ENCODE measurements around the gene SCN5A. TPM values are rescaled to one million over a fixed set of nuclear protein-coding genes. Genes with fewer than 3 reads are reported as not detected.

The SCN5A gene
- total RNA-seq, 1 experiment from 2014 or later: 0.10 TPM

DNA sequence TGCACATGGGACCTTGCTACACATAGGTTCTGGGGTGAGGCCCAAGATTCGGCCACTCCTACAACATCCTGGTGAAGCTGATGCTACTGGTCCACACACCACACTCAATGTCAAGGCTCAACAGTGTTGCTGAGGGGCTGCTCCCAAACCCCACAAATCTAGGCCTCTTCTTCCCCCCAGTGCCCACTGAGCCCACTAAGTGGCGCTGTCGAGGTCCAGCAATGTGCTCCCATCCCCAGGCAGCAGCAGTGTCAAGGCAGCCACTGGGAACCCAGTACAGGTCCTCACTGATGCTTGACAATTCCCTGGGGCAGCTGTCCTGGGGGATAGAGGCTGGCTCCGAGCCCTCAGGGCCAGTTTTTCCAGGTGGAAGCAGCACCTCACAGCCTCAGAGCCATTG is 21.5 kb downstream of the SCN5A start:
- no peak for DNase-seq (ENCODE audit: extremely low read depth, low read depth)

DNA sequence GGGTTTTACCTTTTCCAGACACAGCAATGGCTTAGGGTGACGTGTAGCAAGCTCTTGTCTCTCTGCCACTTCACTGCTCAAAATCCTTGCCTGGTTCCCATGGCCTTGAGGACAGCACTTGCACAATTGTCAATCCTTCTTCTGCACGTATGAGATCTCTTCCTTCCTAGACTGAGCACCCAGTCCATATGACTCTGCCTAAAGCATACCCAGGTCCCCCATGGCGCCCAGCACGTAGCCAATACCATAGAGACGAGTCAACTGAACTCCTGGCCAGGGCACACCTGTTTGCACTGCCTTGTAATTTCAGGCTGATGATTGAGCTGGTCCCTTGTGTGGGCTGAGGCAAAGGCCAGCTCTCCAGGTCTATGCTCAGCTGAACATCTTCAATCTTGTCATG is 23.3 kb downstream of the SCN5A start:
- DNase-seq (ENCODE audit: extremely low read depth, low read depth): no peak

- no peak for DNase-seq (ENCODE audit: extremely low read depth, low read depth)
These were observed 25.9 kb downstream of the SCN5A start for GRCh38 chr3:38623539-38623938.

DNA sequence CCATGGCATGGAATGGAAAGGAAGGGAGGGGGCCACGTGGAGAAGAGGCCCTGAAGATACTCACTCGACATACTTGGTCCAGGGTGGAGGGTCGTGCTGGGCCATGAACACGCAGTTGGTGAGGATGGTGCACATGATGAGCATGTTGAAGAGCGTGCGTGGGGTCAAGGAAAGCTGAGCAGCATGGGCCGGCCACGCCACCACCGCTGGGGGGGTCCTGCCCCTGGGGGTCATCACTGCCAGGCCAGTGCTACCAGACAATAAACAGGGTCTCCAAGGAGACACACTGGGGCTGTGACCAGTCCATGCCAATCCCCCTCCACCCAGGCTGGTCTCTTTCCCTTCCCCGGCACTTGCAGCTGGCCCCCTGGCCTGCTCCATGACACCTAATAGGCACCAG is 27.2 kb downstream of the SCN5A start:
- no peak for DNase-seq (ENCODE audit: extremely low read depth, low read depth)

DNA sequence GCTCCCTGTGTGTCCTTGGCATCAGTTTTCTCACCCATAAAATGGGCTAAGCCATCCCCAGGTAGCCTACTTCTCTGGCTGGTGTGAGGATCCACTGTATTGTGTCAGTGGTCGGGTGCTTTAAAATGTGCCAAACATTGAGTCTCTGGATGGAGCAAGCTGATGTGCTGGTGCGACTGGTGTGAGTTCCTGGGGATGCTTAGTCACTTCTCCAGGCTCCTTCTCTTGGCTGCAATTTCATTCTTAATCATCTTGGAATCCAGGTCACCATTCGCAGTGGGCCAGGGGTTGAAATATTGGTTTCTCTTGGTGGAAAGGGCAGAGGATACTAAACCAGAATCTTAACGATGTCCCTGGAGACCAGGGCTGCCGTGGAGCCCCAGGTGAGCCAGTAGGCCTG is 29.3 kb downstream of the SCN5A start:
- DNase-seq (ENCODE audit: extremely low read depth, low read depth): no peak

GRCh38 chr3:38618343-38618742 is 31.1 kb downstream of the SCN5A start:
- DNase-seq (ENCODE audit: extremely low read depth, low read depth): no peak

DNA sequence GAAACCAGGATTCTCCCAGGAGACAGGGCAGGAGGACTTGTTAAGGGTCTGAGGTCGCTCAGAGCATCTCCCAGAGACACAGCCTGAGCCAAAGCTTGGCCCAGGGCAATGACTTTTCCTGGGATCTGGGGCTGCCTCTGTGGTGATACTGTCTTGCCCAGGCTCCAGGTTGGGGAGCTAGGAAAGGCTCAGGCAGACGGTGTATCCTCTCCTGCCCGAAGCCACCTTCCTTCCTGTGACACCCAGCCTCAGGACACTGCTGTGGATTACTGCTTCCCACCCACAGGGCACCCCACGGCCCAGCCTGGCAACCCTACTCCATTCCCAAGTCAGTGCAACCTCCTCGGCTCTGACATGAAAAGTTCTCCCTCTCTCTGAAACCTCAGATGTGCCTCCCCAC is 31.9 kb downstream of the SCN5A start:
- DNase-seq (ENCODE audit: extremely low read depth, low read depth): no peak

DNA sequence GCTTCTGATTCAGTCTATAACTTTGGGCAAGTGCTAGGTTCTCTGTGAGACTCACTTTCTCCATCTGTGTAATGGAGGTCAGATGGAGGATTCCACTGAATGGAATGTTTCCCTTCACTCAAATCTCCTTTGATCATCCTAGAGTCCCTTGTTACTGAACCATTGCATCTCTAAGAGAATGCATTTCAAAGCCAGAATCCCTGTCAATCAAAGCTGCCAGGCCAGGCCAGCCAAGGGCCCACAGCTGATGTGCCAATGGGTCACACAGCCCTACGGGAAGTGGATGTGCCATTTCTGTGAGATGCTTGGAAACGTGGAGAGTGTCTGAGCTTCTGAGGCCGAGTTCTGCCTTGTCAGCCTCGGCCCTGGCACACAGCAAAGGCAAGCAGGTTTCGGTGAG is 32.4 kb downstream of the SCN5A start:
- no peak for DNase-seq (ENCODE audit: extremely low read depth, low read depth)

DNA sequence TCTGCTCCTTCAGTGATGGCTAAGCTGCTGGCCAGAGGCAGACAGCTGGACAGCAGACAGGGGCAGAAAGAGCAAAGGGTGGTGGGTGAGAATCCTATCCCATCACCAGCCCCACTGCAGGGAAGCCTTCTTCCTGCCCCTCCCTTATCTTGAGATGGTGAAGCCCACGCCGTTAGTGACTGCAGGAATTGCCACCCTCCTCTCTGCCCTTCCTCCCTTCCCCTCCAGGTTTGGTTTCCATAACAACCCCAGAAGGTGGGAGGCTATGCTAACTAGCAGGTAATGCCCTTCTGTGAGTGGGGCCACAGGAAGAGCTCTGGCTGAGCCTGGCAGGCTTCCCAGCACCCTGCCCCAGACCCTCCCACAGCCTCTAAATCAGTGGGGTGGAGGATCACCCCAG is 32.8 kb downstream of the SCN5A start:
- DNase-seq (ENCODE audit: extremely low read depth, low read depth): no peak

DNA sequence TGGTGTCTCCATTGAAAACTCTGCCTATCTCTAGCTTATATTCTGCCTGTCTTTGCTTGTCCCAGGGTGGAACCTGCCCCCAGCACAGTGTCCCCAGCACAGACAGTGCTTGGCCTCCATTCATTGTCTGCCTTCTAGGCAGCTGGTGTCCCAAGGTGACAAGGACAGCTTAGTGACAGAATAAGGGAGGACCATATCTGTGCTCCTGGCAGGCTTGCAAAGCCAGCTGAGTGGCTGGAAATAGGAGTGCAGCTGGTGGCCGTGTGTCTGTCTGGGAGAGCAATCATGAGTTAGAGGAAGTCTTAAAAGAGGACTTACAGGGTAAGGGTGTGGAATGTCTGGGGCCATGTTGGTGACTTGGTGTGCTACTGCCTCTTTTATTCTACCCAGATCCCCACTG is 33.4 kb downstream of the SCN5A start:
- DNase-seq (ENCODE audit: extremely low read depth, low read depth): no peak

DNA sequence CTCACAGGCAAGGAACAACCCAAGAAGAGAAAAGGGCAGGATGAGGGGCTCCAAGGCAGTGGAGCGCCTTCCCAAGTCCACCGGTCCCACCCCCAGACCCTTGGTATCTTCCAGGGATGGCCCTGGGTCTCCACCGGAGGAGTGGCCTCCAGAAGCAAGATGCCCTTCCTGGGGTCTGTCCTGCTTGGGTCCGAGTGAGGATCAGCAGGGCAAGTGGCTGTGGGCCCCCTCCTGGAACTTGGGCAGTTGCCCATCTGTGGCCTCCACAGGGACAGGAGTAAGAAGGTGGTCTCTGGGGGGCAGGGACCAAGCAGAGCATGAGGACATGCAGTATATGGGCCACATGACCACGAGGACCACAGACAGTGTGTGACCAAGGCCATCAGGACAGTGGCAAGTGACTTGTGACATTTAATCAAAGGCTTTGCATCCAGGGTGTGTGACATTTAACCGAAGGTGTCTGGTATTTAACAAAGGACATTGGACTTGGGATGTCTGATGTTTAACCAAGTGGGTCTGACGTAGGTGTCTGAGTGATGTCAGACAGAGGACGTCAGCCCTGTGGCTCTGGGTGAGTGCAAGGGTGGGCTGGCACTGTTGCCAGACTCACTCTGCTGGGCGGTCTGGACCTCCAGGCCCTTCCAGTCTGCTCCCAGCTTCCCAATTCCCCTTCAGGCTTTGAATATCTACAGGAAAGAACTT is 34.7 kb downstream of the SCN5A start:
- DNase-seq (ENCODE audit: extremely low read depth, low read depth): no peak

DNA sequence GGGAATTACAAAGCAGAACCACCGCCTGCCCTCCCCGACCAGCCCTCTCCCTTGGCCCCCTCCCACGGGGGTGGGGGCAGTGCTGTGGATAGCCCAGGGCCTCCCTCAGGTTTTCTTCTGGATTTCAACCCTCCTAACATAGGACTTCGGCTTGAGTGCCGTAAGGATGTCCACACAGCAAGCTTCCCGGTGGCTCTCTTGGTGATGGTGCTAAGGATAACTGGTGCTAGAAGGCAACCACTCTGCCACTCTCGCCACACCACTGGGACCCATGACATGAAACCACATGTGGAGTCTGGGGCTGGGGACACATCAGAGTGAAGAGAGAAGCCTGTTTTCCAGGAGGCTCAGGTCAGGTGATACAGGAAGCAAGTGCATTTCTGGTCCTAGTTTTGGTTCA is 35.4 kb downstream of the SCN5A start:
- no peak for DNase-seq (ENCODE audit: extremely low read depth, low read depth)

- DNase-seq (ENCODE audit: extremely low read depth, low read depth): no peak
These were observed 36.1 kb downstream of the SCN5A start for GRCh38 chr3:38613426-38613825.

DNA sequence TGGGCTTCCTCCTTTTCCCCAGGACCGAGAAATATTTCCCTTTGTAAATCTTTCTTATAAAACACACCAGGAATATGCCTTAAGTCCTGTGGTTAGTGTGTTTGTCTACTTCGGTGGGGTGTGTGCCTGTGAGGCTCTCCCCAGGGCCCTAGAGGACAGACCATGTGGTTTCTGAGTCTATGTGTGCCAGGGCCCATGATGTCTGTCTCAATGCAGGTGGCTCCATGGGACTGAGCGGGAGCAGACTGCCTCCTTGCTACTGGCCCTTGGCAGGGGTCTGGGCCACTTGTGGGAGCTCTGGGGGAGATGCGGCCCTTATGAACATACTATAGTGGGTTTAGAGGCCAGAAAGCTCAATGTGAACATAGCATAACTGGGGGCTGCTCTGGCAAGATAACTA is 37.6 kb downstream of the SCN5A start:
- no peak for DNase-seq (ENCODE audit: extremely low read depth, low read depth)

GRCh38 chr3:38610934-38611333 is 38.6 kb downstream of the SCN5A start:
- no peak for DNase-seq (ENCODE audit: extremely low read depth, low read depth)

- DNase-seq (ENCODE audit: extremely low read depth, low read depth): no peak
These were observed 39.1 kb downstream of the SCN5A start for GRCh38 chr3:38610436-38610835.

GRCh38 chr3:38609386-38610111 is 39.9 kb downstream of the SCN5A start:
- no peak for DNase-seq (ENCODE audit: extremely low read depth, low read depth)

- DNase-seq (ENCODE audit: extremely low read depth, low read depth): no peak
These were observed 40.5 kb downstream of the SCN5A start for GRCh38 chr3:38608961-38609360.

- no peak for DNase-seq (ENCODE audit: extremely low read depth, low read depth)
These were observed 41.3 kb downstream of the SCN5A start for GRCh38 chr3:38608086-38608775.

- DNase-seq (ENCODE audit: extremely low read depth, low read depth): no peak
These were observed 42.9 kb downstream of the SCN5A start for GRCh38 chr3:38606561-38606960.

GRCh38 chr3:38605981-38606380 is 43.5 kb downstream of the SCN5A start:
- no peak for DNase-seq (ENCODE audit: extremely low read depth, low read depth)

DNA sequence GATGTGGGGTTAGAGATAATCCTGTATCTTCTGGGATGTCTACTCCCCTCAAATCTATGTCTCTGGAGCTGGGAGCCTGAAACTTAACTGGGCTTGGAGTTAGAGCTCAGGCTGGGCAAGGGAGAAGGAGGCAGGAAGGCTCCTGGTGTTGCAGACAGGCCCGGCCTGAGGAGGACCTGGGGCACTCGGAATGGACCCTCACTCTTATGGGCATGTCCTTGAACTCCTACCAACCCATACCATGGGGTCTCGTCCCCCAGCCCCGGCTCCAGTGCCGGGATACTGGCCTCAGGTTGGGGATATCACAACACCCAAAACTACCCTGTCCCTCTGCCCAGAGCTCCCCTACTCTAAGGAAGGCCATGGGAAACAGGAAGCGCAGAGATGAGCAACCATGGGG is 45.2 kb downstream of the SCN5A start:
- no peak for DNase-seq (ENCODE audit: extremely low read depth, low read depth)
